A673 (cell line): Measurements from ENCODE around the gene APC2.

ENCODE experiments used
- CTCF ChIP-seq: fragments of 300-800, 200-600 bp; sonication (generic); conservative IDR thresholded peaks from 2 replicates; pipeline ENCODE4 v1.5.1; 2017; ENCODE audit warnings: low read depth, mild to moderate bottlenecking, antibody characterized with exemption, low read length, moderate library complexity, mixed read lengths
- EZH2 ChIP-seq: fragments of 200-600 bp; sonication (generic); IDR thresholded peaks from 2 replicates; pipeline ENCODE4 v1.6.1; 2017; ENCODE audit warnings: borderline replicate concordance, low read depth, mild to moderate bottlenecking, mixed read lengths, antibody characterized with exemption, low read length; ENCODE audit not compliant: poor library complexity, severe bottlenecking

GRCh38 chr19:1474765-1475351 is 24.9 kb downstream of the APC2 start:
- TF ChIP-seq CTCF = no peak
- TF ChIP-seq EZH2 = no peak
